H1 (cell line): ENCODE data around the gene IRAK3. TPM values are rescaled to one million over a fixed set of nuclear protein-coding genes. Genes with fewer than 3 reads are reported as not detected.

ENCODE experiments used
- CBX8 ChIP-seq: fragments of 300-800, 300-1000 bp; sonication (generic); IDR thresholded peaks from 2 replicates; pipeline ENCODE4 v1.7.1; 2016; ENCODE audit warnings: low read depth, low read length, borderline replicate concordance
- CREB1 ChIP-seq: IDR thresholded peaks from 2 replicates; pipeline ENCODE4 v1.6.1; 2012; ENCODE audit warnings: inconsistent platforms
- CTBP2 ChIP-seq: IDR thresholded peaks from 2 replicates; pipeline ENCODE4 v1.7.0; 2011; ENCODE audit warnings: borderline replicate concordance, mild to moderate bottlenecking, moderate library complexity, mixed read lengths, low read length; ENCODE audit not compliant: insufficient read depth, insufficient read length
- EZH2 ChIP-seq: fragments of 200-600 bp; sonication (generic); IDR thresholded peaks from 2 replicates; pipeline ENCODE4 v1.7.1; 2012; ENCODE audit warnings: low read depth, mild to moderate bottlenecking, moderate library complexity, low read length, inconsistent platforms; ENCODE audit not compliant: severe bottlenecking
- FOSL1 ChIP-seq: IDR thresholded peaks from 2 replicates; pipeline ENCODE4 v1.6.1; 2011; ENCODE audit warnings: mild to moderate bottlenecking, low read depth, low read length, moderate library complexity; ENCODE audit not compliant: insufficient read depth
- GABPA ChIP-seq: IDR thresholded peaks from 2 replicates; pipeline ENCODE4 v1.6.1; 2011; ENCODE audit warnings: mild to moderate bottlenecking, low read length, moderate library complexity, borderline replicate concordance; ENCODE audit not compliant: insufficient read depth
- KDM1A ChIP-seq: fragments of 200-600, 300-600 bp; sonication (generic); IDR thresholded peaks from 2 replicates; pipeline ENCODE4 v1.7.1; 2016; ENCODE audit warnings: mild to moderate bottlenecking, low read length, borderline replicate concordance
- SP2 ChIP-seq: IDR thresholded peaks from 2 replicates; pipeline ENCODE4 v1.6.1; 2012; ENCODE audit warnings: mild to moderate bottlenecking, low read length, inconsistent platforms
- polyA plus RNA-seq, 7 experiments: library from polyadenylated mRNA; depleted of rRNA in 3 of 7; stranded (reverse) in 5 of 7; unstranded in 2 of 7; fragments of >200 nt in 5 of 7; fragments of 200-250 nt in 2 of 7; gene quantifications; 1 replicate in 5 of 7; 2 replicates in 1 of 7; 4 replicates in 1 of 7; pipeline versions ENCODE4 v1.2.1 to v1.2.3, GENCODE V29; 2011 to 2013; ENCODE audit warnings: missing spikeins in 2 of 7, mixed read lengths in 2 of 7
- total RNA-seq: library from RNA; stranded (reverse); fragmentation: NEBNext Ultra II Directional; extraction: Animal tissue kit (Norgen Biotek cat#: 25700); gene quantifications from 2 replicates; pipeline ENCODE4 v1.2.1, GENCODE V29; 2021

The IRAK3 gene
- total and polyA plus RNA-seq, 2 of the 8 experiments (the other 6 are each of a cell fraction or from before 2014, with no cell fraction given), result 0.51 to 2.2 TPM

- no peak for TF ChIP-seq CTBP2
- no peak for TF ChIP-seq SP2
- no peak for TF ChIP-seq EZH2
- no peak for TF ChIP-seq CREB1
- no peak for TF ChIP-seq CBX8
- no peak for TF ChIP-seq GABPA
- TF ChIP-seq FOSL1, result no peak
- no peak for TF ChIP-seq KDM1A
- TF ChIP-seq, all 59 proteins: peak for 0
These were observed 2.6 kb downstream of the IRAK3 start (continued) for GRCh38 chr12:66191547-66192126.
